Right lobe of liver (tissue), 4 donors: ENCODE data around the gene UBE2V1.

ENCODE experiments used
- CTCF ChIP-seq, 4 donors: fragments of 200-600 bp in 3 of 4; fragments of 450-650 bp in 1 of 4; IDR thresholded peaks; one replicate each; pipeline versions ENCODE4 v1.5.1 to v1.8.0; 2016 to 2022; ENCODE audit warnings: antibody characterized with exemption in 4 of 4, mild to moderate bottlenecking in 2 of 4
- POLR2A ChIP-seq: fragments of 450-650 bp; IDR thresholded peaks from one replicate; pipeline ENCODE4 v1.6.1; 2017; ENCODE audit warnings: antibody characterized with exemption, mild to moderate bottlenecking
- donor health status: DM: no; HTN: no; CAD: no.
- donor health status: DM: no; HTN: no; CAD: no.
- donor health status: DM: no; HTN: yes; CAD: no.

GRCh38 chr20:50144362-50144761 is 31.4 kb upstream of the UBE2V1 start:
- TF ChIP-seq CTCF (IDR thresholded peaks at IDR 0.05) (no peak), POLR2A (no peak)
